Fibroblast of villous mesenchyme (primary cell): ENCODE measurements around the gene HAUS8. TPM values are rescaled to one million over a fixed set of nuclear protein-coding genes. Genes with fewer than 3 reads are reported as not detected.

Source experiments
- DNase-seq: peaks from one replicate; pipeline ENCODE4 v3.0.0-alpha.2; 2010; ENCODE audit warnings: low read depth
- H3K4me3 ChIP-seq: 2 replicates; pipeline ENCODE4 v1.5.1; 2011; ENCODE audit warnings: low read depth, mild to moderate bottlenecking, low read length
- CTCF ChIP-seq: IDR thresholded peaks from 2 replicates; pipeline ENCODE4 v1.5.1; 2012; ENCODE audit warnings: low read depth, mild to moderate bottlenecking, low read length; ENCODE audit not compliant: insufficient read depth
- total RNA-seq: library from RNA; depleted of rRNA; stranded (reverse); fragments of >200 nt; gene quantifications from 2 replicates; pipeline ENCODE4 v1.2.3, GENCODE V29; 2012

HAUS8 gene
- total RNA-seq, 1 donor: 3.5 TPM

GRCh38 chr19:17063428-17063827 lies 11.8 kb downstream of the HAUS8 start:
- no peak for DNase-seq
- no peak overlapping the region for H3K4me3 ChIP-seq
- TF ChIP-seq CTCF: no peak

- no peak overlapping the region for H3K4me3 ChIP-seq
- no peak for DNase-seq
- no peak for TF ChIP-seq CTCF
Measured at GRCh38 chr19:17061691-17062090, 13.6 kb downstream of the HAUS8 start.

- H3K4me3 ChIP-seq: no peak overlapping the region
- DNase-seq: no peak
- TF ChIP-seq CTCF: no peak
Measured at GRCh38 chr19:17061205-17061604, 14.0 kb downstream of the HAUS8 start.

- no peak overlapping the region for H3K4me3 ChIP-seq
- no peak for TF ChIP-seq CTCF
- DNase-seq: no peak
Measured at GRCh38 chr19:17060802-17061201, 14.4 kb downstream of the HAUS8 start.

GRCh38 chr19:17058236-17058635 lies 17.0 kb downstream of the HAUS8 start:
- no peak for DNase-seq
- TF ChIP-seq CTCF: no peak
- no peak overlapping the region for H3K4me3 ChIP-seq

GRCh38 chr19:17055636-17056035 lies 19.6 kb downstream of the HAUS8 start:
- DNase-seq: no peak
- no peak for TF ChIP-seq CTCF
- no peak overlapping the region for H3K4me3 ChIP-seq

GRCh38 chr19:17054746-17055145 lies 20.5 kb downstream of the HAUS8 start:
- TF ChIP-seq CTCF: no peak
- no peak for DNase-seq
- H3K4me3 ChIP-seq: no peak overlapping the region
